M059J (cell line): ENCODE data around the gene PPP1R13B. TPM values are rescaled to one million over a fixed set of nuclear protein-coding genes. Genes with fewer than 3 reads are reported as not detected.
A peak's percentile ranks its signal among the peaks of the same experiment; 100 is the strongest.

Source experiments
- DNase-seq: peaks from one replicate; pipeline ENCODE4 v3.0.0-alpha.2; 2012; ENCODE audit warnings: low read depth
- total RNA-seq: library from RNA; depleted of rRNA; stranded (reverse); fragments of >200 nt; shearing (Covaris generic); gene quantifications from 2 replicates; pipeline ENCODE4 v1.2.3, GENCODE V29; 2014

Gene PPP1R13B
- total RNA-seq, 1 experiment from 2014 or later = 3.1 TPM

DNA sequence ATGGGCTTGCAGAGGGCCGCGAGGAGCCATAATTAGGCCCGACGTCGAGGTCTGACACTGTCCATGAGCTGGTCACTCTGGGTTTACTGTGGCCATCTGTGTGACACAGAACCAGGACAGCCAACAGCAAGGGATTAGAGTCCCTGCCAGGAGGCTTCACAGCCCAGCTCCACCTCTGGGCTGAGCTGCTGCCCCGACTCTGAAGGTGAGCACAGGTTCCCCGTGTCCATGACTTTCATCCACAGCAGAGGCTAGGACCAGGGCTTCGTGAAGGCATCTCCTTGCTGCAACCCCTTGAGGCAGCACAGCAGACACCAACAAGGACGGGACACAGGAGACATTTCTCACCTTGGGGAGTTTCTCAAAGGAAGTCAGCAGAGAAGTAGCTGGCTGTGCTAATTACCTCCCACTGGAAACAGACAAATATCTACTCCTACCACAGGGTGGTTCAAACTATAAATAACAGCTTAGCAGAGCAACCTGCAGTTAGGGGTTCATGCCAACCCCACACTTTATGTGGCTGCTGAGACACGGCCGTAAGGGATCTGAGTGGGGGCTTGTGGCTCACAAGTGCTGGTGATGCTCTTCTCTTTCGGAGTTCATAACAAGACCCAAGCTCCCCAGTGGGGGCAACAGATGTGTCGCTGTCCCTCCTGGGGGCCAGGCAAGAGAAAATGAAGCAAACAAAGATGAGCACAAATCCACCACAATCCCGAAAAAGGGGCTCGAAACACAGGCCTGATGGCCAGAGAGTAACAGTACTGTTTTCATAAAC is 102.6 kb downstream of the PPP1R13B start:
- no peak for DNase-seq

DNA sequence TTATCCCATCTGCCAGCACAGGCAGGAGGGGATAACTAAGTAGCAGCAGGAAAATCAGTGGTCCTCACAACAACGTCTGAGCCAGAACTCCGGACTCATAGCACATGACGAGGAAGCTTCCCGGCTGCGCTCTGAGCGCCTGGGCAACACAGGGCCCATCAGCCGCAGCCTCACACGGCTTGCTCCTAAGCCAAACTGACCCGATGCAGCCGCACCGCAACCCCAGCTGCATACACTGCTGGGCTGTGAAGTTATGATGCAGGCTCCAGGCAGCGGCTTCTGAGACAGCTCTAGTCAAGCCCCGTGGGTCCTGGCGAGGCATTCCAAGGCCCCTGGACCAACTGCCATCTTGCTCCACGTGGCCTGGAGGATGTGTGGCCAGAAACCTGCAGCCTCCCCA is 103.7 kb downstream of the PPP1R13B start:
- no peak for DNase-seq

GRCh38 chr14:103742499-103743255 is 104.7 kb downstream of the PPP1R13B start:
- DNase-seq = no peak

DNA sequence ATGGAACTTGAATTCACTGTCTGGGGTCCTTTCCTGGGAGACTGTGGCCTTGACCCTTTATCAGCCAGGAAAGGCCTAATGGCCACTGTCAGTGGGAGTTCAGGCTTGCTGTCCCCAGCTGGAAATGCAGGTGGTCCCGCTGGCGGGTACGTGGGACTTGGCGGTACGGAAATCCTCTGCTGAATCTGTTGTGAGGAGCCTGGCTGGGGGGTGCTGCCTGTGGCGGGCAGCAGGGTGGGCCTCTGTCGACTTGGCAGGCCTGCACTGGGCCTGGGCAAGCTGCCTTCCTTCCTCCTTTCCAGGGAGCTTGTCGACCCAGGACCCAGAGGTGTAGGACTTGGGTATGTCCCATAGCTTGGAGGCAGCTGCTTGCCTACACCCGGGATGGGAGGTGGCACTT is 105.5 kb downstream of the PPP1R13B start:
- no peak for DNase-seq

DNA sequence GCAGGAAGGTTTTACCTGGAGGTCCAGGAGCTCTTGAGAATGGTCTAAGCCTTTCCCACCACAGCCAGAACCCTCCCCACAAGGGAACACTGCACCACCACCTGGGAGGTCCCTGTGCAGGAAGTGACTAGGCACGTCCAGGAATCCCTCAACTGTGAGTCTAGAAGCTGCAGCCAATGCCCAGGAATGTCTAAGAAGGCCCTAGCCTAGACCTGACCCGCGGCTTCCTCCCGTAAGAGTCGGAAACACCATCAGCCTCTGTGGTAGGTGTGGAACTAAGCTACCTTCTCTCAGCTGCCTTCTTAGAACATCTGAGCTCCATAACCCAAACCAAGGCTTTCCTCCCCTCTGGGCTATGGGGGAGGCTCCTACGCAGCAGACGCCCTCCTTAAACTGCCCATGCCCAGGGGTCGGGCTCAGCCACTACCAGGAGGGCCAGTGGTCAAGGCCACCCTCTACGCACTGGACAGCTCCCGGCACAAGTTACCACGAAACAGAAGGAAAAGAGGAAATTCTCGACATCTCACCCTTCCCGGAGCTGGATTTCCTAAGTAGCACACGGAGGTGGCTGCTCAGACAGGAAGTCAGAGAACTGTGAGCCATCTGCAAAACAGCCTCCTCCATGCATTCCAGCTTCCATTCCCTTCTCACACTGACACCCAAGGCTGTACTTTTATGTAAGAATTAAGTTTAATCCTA is 106.2 kb downstream of the PPP1R13B start:
- DNase-seq = peak; percentile 5

- no peak for DNase-seq
Measured at GRCh38 chr14:103739793-103740501, 107.4 kb downstream of the PPP1R13B start.

DNA sequence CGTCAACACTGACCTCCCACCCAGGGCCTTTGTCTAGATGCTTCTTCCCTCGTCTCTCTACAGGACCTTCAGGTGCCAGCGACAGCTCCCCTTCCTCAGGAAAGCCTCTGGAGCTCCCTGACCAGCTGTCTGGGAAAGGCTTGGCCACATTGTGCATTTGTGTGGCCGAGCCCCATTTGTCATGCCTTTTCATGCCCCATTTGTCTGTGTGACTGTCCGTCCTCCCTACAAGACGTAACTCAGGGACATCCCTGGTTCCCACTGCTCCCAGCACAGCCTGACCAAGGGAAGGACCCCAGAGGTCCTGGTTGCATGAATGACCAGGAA is 107.9 kb downstream of the PPP1R13B start:
- no peak for DNase-seq

- no peak for DNase-seq
Measured at GRCh38 chr14:103738701-103739451, 108.5 kb downstream of the PPP1R13B start.

- DNase-seq = no peak
Measured at GRCh38 chr14:103738166-103738565, 109.2 kb downstream of the PPP1R13B start.

DNA sequence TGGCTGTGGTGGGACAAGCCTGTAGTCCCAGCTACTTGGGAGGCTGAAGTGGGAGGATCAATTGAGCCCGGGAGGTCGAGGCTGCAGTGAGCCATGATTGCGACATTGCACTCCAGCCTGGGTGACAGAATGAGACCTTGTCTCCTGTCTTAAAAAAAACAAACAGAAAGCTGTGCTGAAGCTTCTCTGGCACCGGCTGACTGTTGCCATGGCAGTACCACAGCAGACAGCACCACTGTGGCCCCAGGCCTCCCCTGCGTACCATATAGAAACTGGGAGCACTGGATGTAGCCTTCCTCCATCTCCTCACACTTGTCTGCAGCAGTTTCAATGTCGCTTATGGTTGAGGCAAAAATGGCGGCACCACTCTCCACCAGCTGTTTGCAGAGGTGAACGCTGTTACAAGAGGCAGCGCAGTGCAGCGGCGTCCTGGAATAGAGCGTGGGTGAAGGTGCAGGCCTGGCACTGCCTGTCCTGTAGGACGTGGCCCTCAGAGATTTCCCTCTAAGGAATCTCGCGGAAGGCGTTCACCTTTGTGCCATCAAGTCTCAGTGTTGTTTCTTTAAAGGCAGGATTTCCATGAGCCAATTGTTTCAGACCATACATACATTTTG is 109.8 kb downstream of the PPP1R13B start:
- DNase-seq = no peak

GRCh38 chr14:103736546-103737431 is 110.6 kb downstream of the PPP1R13B start:
- no peak for DNase-seq

GRCh38 chr14:103735815-103736545 is 111.4 kb downstream of the PPP1R13B start:
- no peak for DNase-seq

DNA sequence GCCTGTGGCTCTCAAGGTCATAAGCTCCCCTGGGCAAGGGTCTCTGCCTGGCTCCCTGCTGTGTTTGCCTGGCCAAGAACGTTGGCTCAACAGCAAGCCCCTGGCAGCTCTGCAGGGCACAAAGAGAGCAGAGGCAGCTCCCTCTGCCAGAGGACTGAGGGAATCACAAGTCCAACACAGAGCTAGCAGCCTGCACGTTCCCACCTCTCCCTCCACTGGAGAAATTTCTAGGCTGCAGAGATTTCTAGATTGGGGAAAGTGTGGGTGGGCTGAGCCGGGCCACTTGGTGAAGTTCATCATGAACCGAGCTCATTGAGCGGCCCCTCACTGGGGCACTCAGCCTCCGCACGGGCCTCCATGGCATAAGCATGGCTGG is 111.9 kb downstream of the PPP1R13B start:
- no peak for DNase-seq

DNA sequence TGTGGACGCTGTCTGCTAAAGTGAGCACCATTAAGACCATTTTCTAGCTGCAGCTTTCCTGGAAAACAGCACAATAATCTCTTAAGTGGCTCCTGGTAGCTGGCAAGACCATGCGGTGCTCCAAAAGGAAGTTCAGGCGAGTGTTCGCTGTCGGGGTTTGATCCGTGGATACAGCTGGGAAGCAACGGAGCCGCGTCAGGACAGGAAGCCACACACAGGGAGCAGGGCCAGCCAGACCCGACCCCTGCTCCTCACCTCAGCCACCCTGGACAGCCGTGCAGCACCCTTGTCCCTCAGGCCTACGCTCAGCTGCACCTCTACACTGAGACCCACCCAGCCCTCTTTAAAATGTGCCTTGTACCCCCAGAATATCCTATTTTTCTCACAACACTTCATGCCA is 112.4 kb downstream of the PPP1R13B start:
- no peak for DNase-seq

DNA sequence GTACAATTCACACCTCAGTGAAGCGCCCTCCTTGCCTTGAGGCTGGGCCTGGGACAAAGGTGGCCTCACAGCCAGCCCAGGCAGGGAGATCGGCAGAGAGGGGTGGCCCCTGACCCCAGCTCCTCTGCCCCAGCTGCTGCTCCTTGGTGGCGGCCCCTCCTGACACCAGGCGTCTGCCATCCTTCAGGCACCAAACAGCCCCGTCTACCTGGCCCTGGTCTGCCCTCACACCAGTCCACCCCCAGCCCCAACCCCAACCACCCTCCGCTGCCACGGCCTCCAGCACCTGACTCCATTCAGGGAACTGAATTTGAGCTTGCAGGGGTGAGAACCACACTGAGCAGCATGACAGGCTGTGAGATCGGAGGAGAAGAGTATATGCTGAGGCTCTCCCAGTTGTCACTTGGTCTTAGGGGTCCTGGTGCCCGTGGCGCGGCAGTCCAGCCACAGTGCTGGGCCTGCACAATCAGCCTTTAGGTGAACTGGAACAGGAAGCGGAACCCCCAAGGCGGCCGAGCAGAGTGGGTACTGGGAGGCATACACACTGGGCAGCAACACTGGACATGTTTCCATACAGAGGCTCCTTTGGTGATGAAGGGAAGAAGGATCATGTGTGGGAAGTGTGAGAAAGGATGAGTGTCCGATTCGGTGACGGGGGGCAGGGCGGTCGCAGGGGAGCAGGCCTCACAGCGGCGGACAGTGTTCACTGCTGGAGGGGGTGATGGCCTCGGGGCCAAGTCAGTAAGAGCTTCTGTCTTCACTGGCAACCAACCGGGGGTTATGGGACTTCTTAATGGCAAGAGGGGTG is 113.1 kb downstream of the PPP1R13B start:
- DNase-seq = no peak

DNA sequence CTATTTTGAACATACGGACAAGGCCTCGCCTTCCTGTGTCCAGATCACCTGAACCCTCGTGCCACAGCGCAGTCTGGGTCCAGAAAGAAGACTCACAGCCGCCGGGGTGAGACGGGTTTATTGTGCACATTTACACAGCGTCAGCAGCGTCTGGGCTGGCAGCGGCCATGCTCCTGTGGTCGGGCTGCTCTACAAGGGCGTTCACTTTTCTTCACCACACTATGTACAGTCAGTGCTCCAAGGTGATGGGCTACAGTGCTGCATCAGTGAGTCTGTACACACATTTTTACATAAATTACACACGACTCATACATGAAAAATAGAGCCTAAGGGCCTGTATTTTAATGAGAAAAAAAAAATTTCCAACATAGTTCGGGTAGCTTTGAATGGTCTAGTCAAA is 113.7 kb downstream of the PPP1R13B start:
- peak; percentile 41 for DNase-seq

GRCh38 chr14:103732868-103733620 is 114.3 kb downstream of the PPP1R13B start:
- DNase-seq = no peak
